ENCODE data around the gene ADAM12. TPM values are rescaled to one million over a fixed set of nuclear protein-coding genes. Genes with fewer than 3 reads are reported as not detected.

ADAM12 gene
- total RNA-seq, 3 donors from 2014 or later (not counting 1 experiment from before 2014, with no cell fraction given) = 1.6 to 1.9 (median 1.8) TPM

DNA sequence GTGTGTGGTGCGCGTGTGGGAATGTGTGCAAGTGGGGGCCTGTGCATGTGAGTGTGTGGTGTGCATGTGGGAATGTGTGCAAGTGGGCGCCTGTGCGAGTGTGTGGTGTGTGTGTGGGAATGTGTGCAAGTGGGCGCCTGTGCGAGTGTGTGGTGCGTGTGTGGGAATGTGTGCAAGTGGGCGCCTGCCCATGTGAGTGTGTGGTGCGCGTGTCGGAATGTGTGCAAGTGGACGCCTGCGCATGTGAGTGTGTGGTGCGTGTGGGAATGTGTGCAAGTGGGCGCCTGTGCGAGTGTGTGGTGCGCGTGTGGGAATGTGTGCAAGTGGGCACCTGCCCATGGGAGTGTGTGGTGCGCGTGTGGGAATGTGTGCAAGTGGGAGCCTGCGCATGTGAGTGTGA is 259.7 kb downstream of the ADAM12 start:
- Histone ChIP-seq H3K4me1 (ENCODE audit: control insufficient read depth, insufficient read depth, low read length) (no peaks in the 10 kb centered on the region), H3K9me3 (ENCODE audit: control insufficient read depth, insufficient read depth, low read length) (no peaks in the 10 kb centered on the region), H3K4me3 (ENCODE audit: low read length) (no peak overlapping the region), H3K27me3 (ENCODE audit: control insufficient read depth, insufficient read depth, low read length) (no peaks in the 10 kb centered on the region), H3K27ac (ENCODE audit: low read length) (no peak overlapping the region), H3K36me3 (ENCODE audit: control insufficient read depth, insufficient read depth, low read length) (no peaks in the 10 kb centered on the region)
- no peak overlapping the region for H3K27ac Mint-ChIP-seq
- no peaks in the 10 kb centered on the region for H3K36me3 Mint-ChIP-seq
- H3K27me3 Mint-ChIP-seq (ENCODE audit: low read depth in 2 of 2) = peaks cover 0 to 4% of the 10 kb centered on the region in 2 donors
- ATAC-seq (no peak), DNase-seq (no peak)
- no peaks in the 10 kb centered on the region for H3K9me3 Mint-ChIP-seq
- TF ChIP-seq, protein P1, sequence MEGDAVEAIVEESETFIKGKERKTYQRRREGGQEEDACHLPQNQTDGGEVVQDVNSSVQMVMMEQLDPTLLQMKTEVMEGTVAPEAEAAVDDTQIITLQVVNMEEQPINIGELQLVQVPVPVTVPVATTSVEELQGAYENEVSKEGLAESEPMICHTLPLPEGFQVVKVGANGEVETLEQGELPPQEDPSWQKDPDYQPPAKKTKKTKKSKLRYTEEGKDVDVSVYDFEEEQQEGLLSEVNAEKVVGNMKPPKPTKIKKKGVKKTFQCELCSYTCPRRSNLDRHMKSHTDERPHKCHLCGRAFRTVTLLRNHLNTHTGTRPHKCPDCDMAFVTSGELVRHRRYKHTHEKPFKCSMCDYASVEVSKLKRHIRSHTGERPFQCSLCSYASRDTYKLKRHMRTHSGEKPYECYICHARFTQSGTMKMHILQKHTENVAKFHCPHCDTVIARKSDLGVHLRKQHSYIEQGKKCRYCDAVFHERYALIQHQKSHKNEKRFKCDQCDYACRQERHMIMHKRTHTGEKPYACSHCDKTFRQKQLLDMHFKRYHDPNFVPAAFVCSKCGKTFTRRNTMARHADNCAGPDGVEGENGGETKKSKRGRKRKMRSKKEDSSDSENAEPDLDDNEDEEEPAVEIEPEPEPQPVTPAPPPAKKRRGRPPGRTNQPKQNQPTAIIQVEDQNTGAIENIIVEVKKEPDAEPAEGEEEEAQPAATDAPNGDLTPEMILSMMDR (IDR thresholded peaks at IDR 0.05) = no peak
- H3K4me3 Mint-ChIP-seq = no peak overlapping the region
- no peaks in the 10 kb centered on the region for H3K4me1 Mint-ChIP-seq
- 94% methylated on average over 21 of the region's 21 CpGs for WGBS (ENCODE audit: insufficient coverage)
- intact Hi-C loops (cut with micrococcal nuclease) = no loop called here

DNA sequence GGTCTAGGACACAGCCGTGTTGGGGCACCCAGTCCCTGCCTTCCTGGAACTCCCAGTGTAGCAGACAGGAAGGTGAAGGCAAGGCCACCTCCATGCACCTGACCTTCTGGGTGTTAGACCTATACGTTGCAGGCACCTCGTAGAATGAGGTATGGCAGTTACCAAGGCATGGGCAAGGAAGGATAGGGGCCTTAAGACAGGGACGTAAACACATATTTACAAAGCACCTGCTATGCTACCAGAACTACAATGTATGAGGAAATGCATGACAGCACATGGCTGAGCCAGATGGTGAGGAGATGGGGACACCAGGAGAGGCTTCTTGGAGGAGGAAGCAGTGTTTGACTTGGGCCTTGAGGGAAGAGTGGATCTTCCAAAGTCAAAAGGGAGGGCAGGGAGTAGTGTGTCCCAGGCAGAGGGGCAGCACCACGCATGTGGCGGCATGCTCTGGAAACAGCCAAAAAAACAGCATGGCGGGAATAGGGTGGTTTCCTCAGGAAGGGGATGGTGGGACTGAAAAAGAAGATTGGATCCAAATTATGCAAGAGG is 260.7 kb downstream of the ADAM12 start:
- Mint-ChIP-seq H3K4me1 (no peaks in the 10 kb centered on the region), H3K27ac (no peak overlapping the region), H3K27me3 (ENCODE audit: low read depth in 2 of 2) (peaks cover 0 to 2% of the 10 kb centered on the region in 2 donors), H3K4me3 (no peak overlapping the region), H3K36me3 (no peaks in the 10 kb centered on the region), H3K9me3 (no peaks in the 10 kb centered on the region)
- TF ChIP-seq, protein P1 (IDR thresholded peaks at IDR 0.05) = no peak
- no peaks in the 10 kb centered on the region for H3K36me3 ChIP-seq (ENCODE audit: control insufficient read depth, insufficient read depth, low read length)
- no peaks in the 10 kb centered on the region for H3K9me3 ChIP-seq (ENCODE audit: control insufficient read depth, insufficient read depth, low read length)
- WGBS (ENCODE audit: insufficient coverage) = 75% methylated on average over 6 of the region's 7 CpGs
- no peaks in the 10 kb centered on the region for H3K4me1 ChIP-seq (ENCODE audit: control insufficient read depth, insufficient read depth, low read length)
- intact Hi-C loops (cut with micrococcal nuclease) = no loop called here
- H3K4me3 ChIP-seq (ENCODE audit: low read length) = no peak overlapping the region
- DNase-seq (no peak), ATAC-seq (no peak)
- H3K27ac ChIP-seq (ENCODE audit: low read length) = no peak overlapping the region
- no peaks in the 10 kb centered on the region for H3K27me3 ChIP-seq (ENCODE audit: control insufficient read depth, insufficient read depth, low read length)

DNA sequence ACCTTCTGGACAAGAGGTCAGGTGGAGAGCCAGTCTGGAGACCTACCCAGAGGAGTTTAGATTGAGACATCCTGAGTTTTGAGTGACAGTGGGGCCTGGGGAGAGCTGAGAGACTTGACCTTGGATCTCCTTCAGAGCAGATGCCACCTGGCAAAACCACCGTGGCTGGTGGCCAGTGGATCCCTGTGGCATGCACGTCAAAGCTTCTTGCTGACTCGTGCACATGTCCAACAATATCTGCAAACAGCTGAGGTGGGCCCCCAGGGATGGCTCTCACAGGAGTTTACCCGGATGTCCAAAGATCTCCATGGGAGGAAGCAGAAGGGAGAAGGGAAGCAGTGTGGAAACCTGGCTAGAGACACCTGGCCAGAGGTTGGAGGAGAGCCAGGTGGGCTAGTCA is 261.4 kb downstream of the ADAM12 start:
- H3K4me1 ChIP-seq (ENCODE audit: control insufficient read depth, insufficient read depth, low read length) = no peaks in the 10 kb centered on the region
- Mint-ChIP-seq H3K27ac (no peak overlapping the region), H3K4me3 (no peak overlapping the region), H3K4me1 (no peaks in the 10 kb centered on the region), H3K9me3 (no peaks in the 10 kb centered on the region), H3K27me3 (ENCODE audit: low read depth in 2 of 2) (peaks cover 0 to 2% of the 10 kb centered on the region in 2 donors), H3K36me3 (no peaks in the 10 kb centered on the region)
- TF ChIP-seq, protein P1 (IDR thresholded peaks at IDR 0.05) = no peak
- intact Hi-C loops (cut with micrococcal nuclease) = no loop called here
- H3K36me3 ChIP-seq (ENCODE audit: control insufficient read depth, insufficient read depth, low read length) = no peaks in the 10 kb centered on the region
- DNase-seq (no peak), ATAC-seq (no peak)
- H3K9me3 ChIP-seq (ENCODE audit: control insufficient read depth, insufficient read depth, low read length) = no peaks in the 10 kb centered on the region
- whole genome bisulfite sequencing (ENCODE audit: insufficient coverage) = 77% methylated on average over 4 of the region's 4 CpGs
- no peak overlapping the region for H3K4me3 ChIP-seq (ENCODE audit: low read length)
- H3K27ac ChIP-seq (ENCODE audit: low read length) = no peak overlapping the region
- H3K27me3 ChIP-seq (ENCODE audit: control insufficient read depth, insufficient read depth, low read length) = no peaks in the 10 kb centered on the region

DNA sequence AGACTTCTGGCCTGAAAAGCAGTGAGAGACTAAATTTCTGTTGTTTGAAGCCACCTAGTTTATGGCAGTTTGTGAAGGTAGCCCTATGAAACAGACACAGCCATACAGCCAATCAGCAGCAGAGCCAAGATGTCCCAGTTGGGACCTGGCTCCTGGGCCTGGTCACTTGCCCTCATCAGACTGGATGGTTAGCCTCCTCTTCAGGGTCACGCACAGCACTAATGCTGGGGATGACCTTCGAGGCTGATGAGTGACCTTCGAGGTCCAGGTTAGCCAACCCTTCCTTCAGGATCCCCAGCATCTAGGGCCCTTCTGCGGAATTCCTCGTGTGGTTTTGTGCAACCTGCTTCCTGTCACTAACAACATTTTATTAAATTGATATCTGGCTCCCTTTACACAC is 262.3 kb downstream of the ADAM12 start:
- H3K27me3 Mint-ChIP-seq (ENCODE audit: low read depth in 2 of 2) = peaks cover 0 to 2% of the 10 kb centered on the region in 2 donors
- H3K27me3 ChIP-seq (ENCODE audit: control insufficient read depth, insufficient read depth, low read length) = no peaks in the 10 kb centered on the region
- no peak overlapping the region for H3K4me3 ChIP-seq (ENCODE audit: low read length)
- H3K4me1 Mint-ChIP-seq = no peaks in the 10 kb centered on the region
- no peaks in the 10 kb centered on the region for H3K36me3 ChIP-seq (ENCODE audit: control insufficient read depth, insufficient read depth, low read length)
- no peak overlapping the region for H3K27ac Mint-ChIP-seq
- no peak overlapping the region for H3K27ac ChIP-seq (ENCODE audit: low read length)
- no peaks in the 10 kb centered on the region for H3K4me1 ChIP-seq (ENCODE audit: control insufficient read depth, insufficient read depth, low read length)
- intact Hi-C loops (cut with micrococcal nuclease) = no loop called here
- TF ChIP-seq, protein P1 (IDR thresholded peaks at IDR 0.05) = no peak
- 79% methylated on average over 5 of the region's 5 CpGs for WGBS (ENCODE audit: insufficient coverage)
- H3K9me3 Mint-ChIP-seq = no peaks in the 10 kb centered on the region
- H3K4me3 Mint-ChIP-seq = no peak overlapping the region
- H3K9me3 ChIP-seq (ENCODE audit: control insufficient read depth, insufficient read depth, low read length) = no peaks in the 10 kb centered on the region
- no peak for DNase-seq
- ATAC-seq = no peak
- no peaks in the 10 kb centered on the region for H3K36me3 Mint-ChIP-seq
